ENCODE results near the gene KAT7.
A peak's percentile ranks its signal among the peaks of the same experiment; 100 is the strongest.

The KAT7 gene

DNA sequence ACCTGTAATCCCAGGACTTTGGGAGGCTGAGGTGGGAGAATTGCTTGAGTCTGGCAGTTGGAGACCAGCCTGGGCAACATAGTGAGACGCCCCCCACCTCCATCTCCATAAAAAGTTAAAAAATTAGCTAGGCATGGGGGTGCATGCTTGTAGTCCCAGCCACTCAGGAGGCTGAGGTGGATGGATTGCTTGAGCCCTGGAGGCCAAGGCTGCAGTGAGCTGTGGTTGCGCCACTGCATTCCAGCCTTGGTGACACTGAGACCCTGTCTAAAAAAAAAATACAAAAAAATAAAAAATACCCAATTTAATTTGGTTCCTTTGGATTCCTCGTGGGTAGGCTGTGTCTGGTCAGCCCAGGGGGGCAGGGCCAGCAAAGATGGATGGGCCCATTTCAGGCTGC is 85.4 kb downstream of the KAT7 start:
- no peak for DNase-seq

DNA sequence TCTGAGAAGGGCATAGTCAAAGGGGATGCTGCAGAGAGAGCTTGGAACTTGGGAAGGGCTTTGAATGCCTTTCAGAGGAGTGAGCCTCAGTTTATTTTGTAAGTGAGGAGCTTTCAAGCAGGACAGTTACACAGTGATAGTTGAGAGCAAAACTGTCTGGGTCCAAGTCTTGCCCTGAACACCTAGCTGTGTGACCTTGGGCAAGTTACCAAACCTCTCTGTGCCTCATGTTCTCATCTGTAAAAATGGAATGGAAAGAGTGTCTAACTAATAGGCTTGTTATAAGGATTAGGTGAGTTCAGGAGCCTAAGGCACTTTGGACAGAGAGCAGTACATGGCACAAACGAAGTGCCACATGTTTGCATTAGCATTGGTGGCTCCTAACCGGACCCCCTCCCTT is 86.4 kb downstream of the KAT7 start:
- no peak for DNase-seq

DNA sequence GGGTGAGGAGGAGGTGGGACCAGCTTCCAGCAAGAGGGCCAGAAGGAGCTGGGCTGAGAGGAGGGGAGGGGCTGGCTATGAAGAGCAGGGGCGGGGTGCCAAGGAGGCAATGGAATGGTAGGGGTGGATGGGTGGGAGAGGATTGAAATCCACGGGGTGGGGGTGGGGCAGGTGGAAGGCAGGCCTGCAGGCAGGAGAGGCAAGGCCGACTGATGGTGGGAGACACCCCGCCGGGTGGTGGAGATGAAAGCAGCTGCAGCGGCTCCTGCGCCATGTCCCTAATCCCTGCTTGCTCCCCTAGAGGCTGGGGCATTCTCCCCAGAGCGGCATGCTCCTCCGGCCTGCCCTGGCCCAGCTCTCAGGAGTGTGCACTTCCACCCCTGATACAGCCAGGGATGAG is 87.2 kb downstream of the KAT7 start:
- no peak for DNase-seq

DNA sequence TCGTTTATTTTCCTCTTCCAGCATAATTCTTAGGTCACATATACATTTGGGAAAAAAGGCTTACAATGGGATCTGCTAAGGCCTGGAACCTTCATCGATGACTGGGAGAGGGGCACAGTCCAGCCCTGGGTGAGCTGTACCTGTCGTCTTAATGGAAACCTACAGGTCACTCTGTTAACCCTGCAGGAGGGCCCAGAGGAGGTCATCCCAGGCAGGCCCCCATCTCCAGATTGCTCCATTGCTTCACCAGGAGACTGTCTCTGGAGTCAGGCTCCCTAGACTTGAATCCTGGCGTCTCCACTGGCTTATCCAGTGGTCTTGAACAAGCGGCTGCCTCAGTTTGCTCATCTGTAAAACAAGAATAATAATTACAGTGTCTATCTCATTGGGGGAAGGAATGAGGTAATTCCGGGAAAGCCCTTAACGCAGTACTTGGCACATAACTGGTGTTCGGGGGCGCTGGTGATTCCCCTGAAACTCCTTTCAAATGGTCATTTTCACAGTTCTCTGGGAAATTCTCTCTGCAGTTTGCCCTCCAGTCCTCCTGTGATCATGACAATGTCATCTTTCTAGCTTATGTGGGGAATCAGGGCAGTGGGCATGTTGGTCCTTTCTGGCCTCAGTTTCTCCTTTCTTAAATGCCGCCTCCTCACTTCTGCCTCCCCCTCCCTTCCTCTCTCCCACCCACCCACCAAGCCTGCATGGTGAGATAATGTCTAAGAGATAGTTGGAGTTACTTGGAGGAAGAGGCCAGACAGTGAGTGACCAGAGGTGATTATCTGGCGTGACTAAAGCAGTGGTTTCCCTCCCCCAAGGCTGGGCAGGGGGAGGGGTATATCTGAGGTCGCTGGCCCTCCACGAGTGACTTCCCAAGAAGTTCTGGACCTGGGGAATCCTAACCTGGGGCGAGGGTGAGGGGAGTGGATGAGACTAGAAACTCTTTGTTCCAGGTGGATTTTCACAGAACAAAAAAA is 90.7 kb downstream of the KAT7 start:
- no peak for DNase-seq

DNA sequence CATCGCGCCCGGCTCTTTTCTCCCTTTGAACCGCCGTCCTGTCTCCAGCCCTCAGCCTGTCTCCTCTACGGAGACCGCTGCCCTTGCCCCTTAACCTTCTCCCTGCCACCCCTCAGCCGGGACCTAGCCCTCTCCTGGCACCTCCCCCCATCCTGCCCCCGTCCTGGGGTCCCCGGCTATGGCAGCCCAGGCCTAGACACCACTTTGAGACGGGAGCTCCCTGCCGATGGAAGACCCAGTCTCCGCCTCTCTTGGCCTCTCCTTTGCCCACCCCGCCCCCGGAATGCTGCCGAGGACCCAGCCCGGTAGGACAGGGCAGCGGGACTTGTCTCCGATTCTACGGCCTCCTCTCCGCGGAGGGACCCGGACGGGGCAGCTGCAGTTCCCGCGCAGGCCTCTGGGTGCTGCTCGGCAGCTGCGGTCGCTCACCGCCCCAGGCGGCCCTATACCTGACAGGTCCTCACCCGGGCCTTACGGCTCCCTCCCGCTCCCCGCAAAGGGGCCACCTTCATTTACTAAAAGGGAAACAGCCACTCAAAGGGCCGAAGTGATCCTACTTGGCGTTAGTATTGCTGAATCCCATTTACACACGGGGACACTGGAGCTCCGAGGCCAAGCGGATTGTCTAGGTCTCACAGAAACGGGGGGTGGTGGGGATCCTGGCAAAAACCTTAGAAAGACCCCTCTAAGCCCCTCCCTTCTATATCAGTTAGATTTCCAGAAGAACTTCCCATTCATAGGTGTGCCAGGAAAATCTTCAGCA is 92.0 kb downstream of the KAT7 start:
- peak; percentile 59 for DNase-seq

DNA sequence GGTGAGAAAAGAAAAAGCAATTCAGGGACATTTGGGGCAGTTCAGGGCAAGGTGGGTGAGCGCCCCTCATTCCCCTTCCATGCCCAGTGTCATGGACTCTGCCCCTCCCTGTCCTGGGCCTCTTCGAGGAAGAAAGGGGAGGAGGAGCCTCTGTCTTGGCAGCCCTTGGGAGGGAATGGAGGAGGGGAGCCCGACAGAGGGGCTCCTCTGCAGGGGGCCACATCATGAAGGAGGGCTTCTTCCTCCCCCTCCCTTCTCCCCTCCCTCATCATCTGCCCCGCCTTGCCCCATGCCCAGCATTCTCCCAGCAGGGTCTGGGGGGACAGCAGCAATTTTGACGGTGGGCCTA is 92.5 kb downstream of the KAT7 start:
- no peak for DNase-seq

DNA sequence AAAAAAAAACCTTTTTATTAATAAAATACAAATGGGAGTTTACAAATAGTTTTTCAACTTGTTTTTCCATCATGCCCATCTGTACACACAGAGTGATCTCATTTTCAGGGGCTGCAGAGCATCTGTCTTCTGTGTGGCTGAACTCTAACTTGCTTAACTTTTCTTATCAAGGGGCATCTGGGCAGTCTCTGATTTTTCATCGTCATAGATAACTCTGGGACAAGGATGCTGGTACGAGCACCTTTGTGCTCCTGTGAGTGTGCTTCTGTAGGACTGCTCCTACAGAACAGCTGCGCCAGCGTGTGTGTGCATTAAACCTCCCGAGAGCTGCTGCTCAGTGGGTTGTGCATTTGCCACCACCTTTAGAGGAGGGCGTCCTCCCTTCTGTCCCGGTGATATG is 94.0 kb downstream of the KAT7 start:
- no peak for DNase-seq

Data from NCI-H774 (cell line).